ENCODE measurements around the gene MBD3L2.
A peak's percentile ranks its signal among the peaks of the same experiment; 100 is the strongest.
"Not testable (repeated sequence)": the region's sequence is repeated elsewhere in the genome, so short reads cannot be mapped to it uniquely, and the experiment has no call there.

The MBD3L2 gene

DNA sequence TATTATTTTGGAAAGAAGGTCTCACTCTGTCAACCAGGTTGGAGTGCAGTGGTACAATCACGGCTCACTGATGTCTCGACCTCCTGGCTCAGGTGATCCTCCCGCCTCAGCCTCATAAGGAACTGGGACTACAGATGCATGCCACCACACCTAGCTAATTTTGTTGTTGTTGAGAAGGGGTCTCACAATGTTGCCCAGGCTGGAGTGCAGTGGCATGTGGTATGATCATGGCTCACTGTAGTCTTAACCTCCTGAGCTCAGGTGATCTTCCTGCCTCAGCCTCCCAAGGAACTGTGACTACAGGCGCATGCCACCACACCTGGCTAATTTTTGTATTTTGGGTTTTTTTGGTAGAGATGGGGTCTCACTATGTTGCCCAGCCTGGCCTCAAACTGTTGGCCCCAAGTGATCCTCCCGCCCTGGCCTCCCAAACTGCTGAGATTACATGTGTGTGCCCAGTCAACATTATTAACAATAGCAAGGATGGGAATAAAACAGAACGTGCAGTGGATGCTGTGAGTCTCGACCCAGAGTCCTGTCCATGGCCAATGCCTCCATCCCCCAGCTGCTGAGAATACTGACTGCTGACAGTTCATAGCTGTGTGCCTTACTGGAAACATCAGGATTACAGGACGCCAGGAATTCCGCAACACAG lies 14.8 kb downstream of the MBD3L2 start:
- no peak for DNase-seq

GRCh38 chr19:7067122-7067521 lies 18.0 kb downstream of the MBD3L2 start:
- not testable (repeated sequence) for DNase-seq

DNA sequence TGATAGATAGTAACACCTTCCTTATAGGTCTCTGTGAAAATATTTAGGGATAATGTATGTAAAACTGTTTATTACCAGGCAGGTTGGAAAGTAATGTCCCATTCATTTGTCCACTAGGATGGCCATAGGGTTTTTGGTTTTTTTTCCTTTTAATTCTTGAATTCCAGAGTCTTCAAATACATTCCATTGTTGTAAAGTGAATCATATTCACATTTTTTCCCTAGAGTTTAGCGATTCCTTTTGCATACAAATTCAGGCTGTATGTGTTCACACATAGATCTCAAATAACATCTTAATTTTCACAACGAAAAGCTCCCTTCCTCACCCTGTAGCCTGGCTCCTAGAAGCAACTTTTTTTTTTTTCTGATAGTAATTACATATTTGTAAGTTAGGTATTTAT lies 18.6 kb downstream of the MBD3L2 start:
- DNase-seq, result no peak

- DNase-seq, result no peak
Measured at GRCh38 chr19:7068599-7068998, 19.5 kb downstream of the MBD3L2 start.

GRCh38 chr19:7069042-7069903 lies 20.2 kb downstream of the MBD3L2 start, which contains the start of gene ZNF557:
ZNF557 (plus strand) TSS chr19:7069703; CDS start chr19:7075075, 5,372 bp downstream.
- DNase-seq, result peak; percentile 97 to 100 (median 99)

GRCh38 chr19:7069904-7070226 lies 20.7 kb downstream of the MBD3L2 start:
- no peak for DNase-seq

GRCh38 chr19:7072541-7072940 lies 23.4 kb downstream of the MBD3L2 start:
- no peak for DNase-seq

GRCh38 chr19:7074705-7075282 lies 25.7 kb downstream of the MBD3L2 start:
- DNase-seq, result no peak

DNA sequence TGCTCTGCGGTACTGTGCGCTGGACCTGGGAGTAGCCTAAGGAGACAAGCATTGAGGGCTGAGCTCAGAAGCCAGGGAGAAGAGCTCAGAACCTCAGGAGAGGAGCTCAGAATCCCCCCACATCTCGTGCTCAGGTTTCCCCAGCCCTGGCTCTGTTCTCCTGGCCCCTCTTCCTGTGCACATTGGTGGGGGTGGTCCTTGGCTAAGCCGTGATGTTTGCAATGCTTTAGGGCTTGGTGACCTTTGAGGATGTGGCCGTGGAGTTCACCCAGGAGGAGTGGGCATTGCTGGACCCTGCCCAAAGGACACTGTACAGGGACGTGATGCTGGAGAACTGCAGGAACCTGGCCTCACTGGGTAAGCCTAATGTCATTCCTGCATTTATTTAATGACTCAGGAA lies 27.0 kb downstream of the MBD3L2 start:
- no peak for DNase-seq

GRCh38 chr19:7078008-7078407 lies 28.9 kb downstream of the MBD3L2 start:
- no peak for DNase-seq

DNA sequence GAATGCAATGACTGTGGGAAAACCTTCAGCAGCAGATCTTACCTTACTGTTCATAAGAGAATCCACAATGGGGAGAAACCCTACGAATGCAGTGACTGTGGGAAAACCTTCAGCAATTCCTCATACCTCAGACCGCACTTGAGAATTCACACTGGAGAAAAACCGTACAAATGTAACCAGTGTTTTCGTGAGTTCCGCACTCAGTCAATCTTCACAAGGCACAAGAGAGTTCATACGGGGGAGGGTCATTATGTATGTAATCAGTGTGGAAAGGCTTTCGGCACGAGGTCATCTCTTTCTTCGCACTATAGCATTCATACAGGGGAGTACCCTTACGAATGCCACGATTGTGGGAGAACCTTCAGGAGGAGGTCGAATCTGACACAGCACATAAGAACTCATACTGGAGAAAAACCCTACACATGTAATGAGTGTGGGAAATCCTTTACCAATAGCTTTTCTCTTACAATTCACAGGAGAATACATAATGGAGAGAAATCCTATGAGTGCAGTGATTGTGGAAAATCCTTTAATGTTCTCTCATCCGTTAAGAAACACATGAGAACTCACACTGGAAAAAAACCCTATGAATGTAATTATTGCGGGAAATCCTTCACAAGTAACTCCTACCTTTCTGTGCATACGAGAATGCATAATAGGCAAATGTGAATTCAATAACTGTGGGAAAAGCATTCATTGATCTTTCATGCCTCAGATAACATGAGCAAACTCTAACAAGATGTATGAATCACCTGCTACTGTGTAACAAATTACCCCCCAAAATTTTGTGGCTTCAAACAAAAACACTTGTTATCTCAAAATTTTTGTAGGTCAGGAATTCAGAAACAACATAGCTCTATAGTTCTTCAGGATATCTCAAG lies 34.2 kb downstream of the MBD3L2 start:
- DNase-seq, result peak in 3 of 6 experiments; percentile 13 to 52 (median 28)

DNA sequence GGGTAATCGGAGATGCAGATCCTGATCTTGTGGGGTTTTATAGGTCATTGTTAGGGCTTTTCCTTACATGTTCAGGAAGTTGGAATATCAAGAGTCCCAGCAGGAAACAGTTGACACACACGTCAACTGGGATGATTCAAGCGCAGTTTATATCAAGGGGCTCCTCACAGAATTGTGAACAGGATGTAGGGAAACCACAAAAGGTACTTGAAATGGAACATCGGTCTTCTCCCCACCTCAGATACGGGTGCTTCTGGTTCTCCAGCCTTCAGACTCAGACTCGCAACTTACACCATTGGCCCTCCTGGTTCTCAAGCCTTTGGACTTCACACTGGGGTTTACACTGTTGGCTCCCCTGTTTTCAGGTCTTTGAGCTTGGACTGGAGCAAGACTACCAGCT lies 39.9 kb downstream of the MBD3L2 start:
- DNase-seq, result no peak

- no peak for DNase-seq
Measured at GRCh38 chr19:7098096-7098495, 49.0 kb downstream of the MBD3L2 start.

- peak; percentile 73 to 97 (median 90) for DNase-seq
Measured at GRCh38 chr19:7098701-7099596, 49.8 kb downstream of the MBD3L2 start.

- DNase-seq, result no peak
Measured at GRCh38 chr19:7099597-7099921, 50.4 kb downstream of the MBD3L2 start.

All from stimulated activated naive CD4-positive, alpha-beta T cell (primary cell).